CD14-positive monocyte (primary cell): Measurements from ENCODE around the gene SVIL. TPM values are rescaled to one million over a fixed set of nuclear protein-coding genes. Genes with fewer than 3 reads are reported as not detected.

Experiments used
- DNase-seq, 3 donors: peaks; one replicate each; pipeline ENCODE4 v3.0.0-alpha.2; 2011 to 2022
- H2AFZ ChIP-seq: 2 replicates; pipeline ENCODE4 v1.6.0; 2012; ENCODE audit warnings: mild to moderate bottlenecking, low read depth, low read length, inconsistent platforms; ENCODE audit not compliant: insufficient read depth, poor library complexity, severe bottlenecking
- H3K27ac ChIP-seq, 2 donors: 1 replicate in 1 of 2; 2 replicates in 1 of 2; pipeline ENCODE4 v1.5.1; 2012 to 2013; ENCODE audit warnings: low read length in 2 of 2, control low read depth in 1 of 2, inconsistent platforms in 1 of 2, low read depth in 1 of 2, mild to moderate bottlenecking in 1 of 2
- H3K27me3 ChIP-seq, 2 donors: one replicate each; pipeline versions ENCODE4 v1.6.0 to v1.6.1; 2011 to 2013; ENCODE audit warnings: low read length in 2 of 2; ENCODE audit not compliant: control insufficient read depth in 2 of 2, insufficient read depth in 2 of 2
- H3K36me3 ChIP-seq, 2 donors: replicated peaks in 1 of 2; 1 replicate in 1 of 2; 2 replicates in 1 of 2; pipeline versions ENCODE4 v1.5.1 to v1.6.1; 2012 to 2013; ENCODE audit warnings: low read length in 2 of 2, control low read depth in 1 of 2, inconsistent platforms in 1 of 2, mild to moderate bottlenecking in 1 of 2; ENCODE audit not compliant: insufficient read depth in 2 of 2, control insufficient read depth in 1 of 2
- H3K4me1 ChIP-seq, 2 donors: 1 replicate in 1 of 2; 2 replicates in 1 of 2; pipeline versions ENCODE4 v1.5.1 to v1.6.1; 2012 to 2013; ENCODE audit warnings: low read length in 2 of 2, control low read depth in 1 of 2, inconsistent platforms in 1 of 2, mild to moderate bottlenecking in 1 of 2, moderate library complexity in 1 of 2; ENCODE audit not compliant: insufficient read depth in 2 of 2, control insufficient read depth in 1 of 2
- H3K4me2 ChIP-seq: replicated peaks from 2 replicates; pipeline ENCODE3; 2012; ENCODE audit warnings: low read length, moderate library complexity, mild to moderate bottlenecking; ENCODE audit not compliant: poor library complexity, severe bottlenecking; ENCODE audit errors: extremely low read depth
- H3K4me3 ChIP-seq, 3 experiments: fragments of 200-600 bp in 1 of 3; sonication (generic) in 1 of 3; replicated peaks in 1 of 3; 1 replicate in 2 of 3; 2 replicates in 1 of 3; pipeline ENCODE4 v1.5.1; 2011 to 2013; ENCODE audit warnings: low read length in 3 of 3, mild to moderate bottlenecking in 3 of 3, control low read depth in 2 of 3, low read depth in 2 of 3, inconsistent platforms in 1 of 3, moderate library complexity in 1 of 3
- H3K79me2 ChIP-seq: 2 replicates; pipeline ENCODE4 v1.6.0; 2012; ENCODE audit warnings: mild to moderate bottlenecking, control low read depth, inconsistent platforms, low read length, moderate library complexity; ENCODE audit not compliant: insufficient read depth
- H3K9ac ChIP-seq: 2 replicates; pipeline ENCODE4 v1.6.0; 2017; ENCODE audit warnings: low read length, mild to moderate bottlenecking; ENCODE audit not compliant: insufficient read depth, poor library complexity, severe bottlenecking
- H3K9me3 ChIP-seq, 2 donors: replicated peaks in 1 of 2; 1 replicate in 1 of 2; 2 replicates in 1 of 2; pipeline versions ENCODE4 v1.5.1 to v1.6.1; 2012 to 2013; ENCODE audit warnings: low read length in 2 of 2, control low read depth in 1 of 2; ENCODE audit not compliant: control insufficient read depth in 1 of 2, insufficient read depth in 1 of 2
- H4K20me1 ChIP-seq: 2 replicates; pipeline ENCODE4 v1.6.0; 2012; ENCODE audit warnings: mild to moderate bottlenecking, low read length, control low read depth, moderate library complexity; ENCODE audit not compliant: insufficient read depth
- H3K27ac Mint-ChIP-seq, 7 donors: one replicate each; pipeline ENCODE4 v1.8.0; 2020; ENCODE audit warnings: mild to moderate bottlenecking in 7 of 7, mixed read lengths in 7 of 7, moderate library complexity in 6 of 7, inconsistent platforms in 2 of 7
- H3K27me3 Mint-ChIP-seq, 3 donors: one replicate each; pipeline ENCODE4 v1.8.0; 2021 to 2022; ENCODE audit warnings: low read depth in 3 of 3, mild to moderate bottlenecking in 3 of 3, mixed read lengths in 3 of 3, moderate library complexity in 3 of 3, inconsistent platforms in 1 of 3
- H3K36me3 Mint-ChIP-seq, 2 donors: one replicate each; pipeline ENCODE4 v1.8.0; 2020; ENCODE audit warnings: mixed read lengths in 2 of 2, inconsistent platforms in 1 of 2, mild to moderate bottlenecking in 1 of 2
- H3K4me1 Mint-ChIP-seq: one replicate; pipeline ENCODE4 v1.8.0; 2020; ENCODE audit warnings: mild to moderate bottlenecking, mixed read lengths
- H3K4me3 Mint-ChIP-seq, 2 donors: one replicate each; pipeline ENCODE4 v1.8.0; 2020; ENCODE audit warnings: mild to moderate bottlenecking in 2 of 2, mixed read lengths in 2 of 2, moderate library complexity in 1 of 2
- H3K9me3 Mint-ChIP-seq, 7 donors: one replicate each; pipeline ENCODE4 v1.8.0; 2020 to 2022; ENCODE audit warnings: mixed read lengths in 7 of 7, mild to moderate bottlenecking in 6 of 7, moderate library complexity in 6 of 7, inconsistent platforms in 2 of 7
- CTCF ChIP-seq: fragments of 200-600 bp; IDR thresholded peaks from one replicate; pipeline ENCODE4 v1.8.0; 2022; ENCODE audit warnings: antibody characterized with exemption, mild to moderate bottlenecking
- WGBS: methylation state at CpG from one replicate; pipeline ENCODE4 v1.1.5; 2013; ENCODE audit warnings: missing lambda C conversion rate; ENCODE audit not compliant: insufficient coverage; 5-methylcytosine and 5-hydroxymethylcytosine counted together
- intact Hi-C, 2 donors: fragments of 100-400 bp; cut with micrococcal nuclease; formaldehyde crosslinking; loops; one replicate each; pipeline versions ENCODE4 v1.15.0 to v1.15.1; 2023
- polyA plus RNA-seq, 3 donors: library from polyadenylated mRNA; depleted of rRNA in 1 of 3; unstranded in 2 of 3; stranded (reverse) in 1 of 3; fragments of 300-500 nt in 2 of 3; fragments of >200 nt in 1 of 3; fragmentation: Illumina TruSeq in 2 of 3; gene quantifications; 1 replicate in 2 of 3; 2 replicates in 1 of 3; pipeline ENCODE4 v1.2.3, GENCODE V29; 2012 to 2021

Gene SVIL
- polyA plus RNA-seq, 3 donors: 2.1 to 14.3 (median 5.8) TPM

GRCh38 chr10:29658984-29659965, 24.5 kb upstream of the SVIL start:
- Histone ChIP-seq H3K36me3 (peaks cover 15 to 30% of the 10 kb centered on the region in 2 donors), H3K79me2 (peaks cover 39% of the 10 kb centered on the region), H3K4me1 (peaks cover 32 to 36% of the 10 kb centered on the region in 2 donors), H3K27ac (peak overlapping the region; percentile 81 to 92), H3K4me2 (peak overlapping the region; percentile 57), H3K9ac (peak overlapping the region; percentile 61), H4K20me1 (no peaks in the 10 kb centered on the region), H3K4me3 (peak overlapping the region in 2 of 3 experiments; percentile 14 to 38), H3K27me3 (no peaks in the 10 kb centered on the region), H3K9me3 (peaks cover 10 to 12% of the 10 kb centered on the region in 2 donors), H2AFZ (no peak overlapping the region)
- peaks cover 40% of the 10 kb centered on the region for H3K4me1 Mint-ChIP-seq
- no peaks in the 10 kb centered on the region for H3K27me3 Mint-ChIP-seq
- H3K36me3 Mint-ChIP-seq: peaks cover 42 to 46% of the 10 kb centered on the region in 2 donors
- H3K4me3 Mint-ChIP-seq: peak overlapping the region; percentile 17 to 77
- peaks cover 8 to 20% (median 16%) of the 10 kb centered on the region in 7 donors for H3K9me3 Mint-ChIP-seq
- peak; percentile 97 to 100 (median 100) for DNase-seq
- peak overlapping the region; percentile 94 to 99 (median 97) for H3K27ac Mint-ChIP-seq
- peak; percentile 58 for TF ChIP-seq CTCF
- WGBS: 37% methylated on average over 6 of the region's 10 CpGs
- intact Hi-C loops: loop anchor here in 1 of 2 donors (1.0 to 5.0 kb wide), 3 partner anchors 33 to 144 kb away; no protein-coding TSS in a partner anchor

- peaks cover 32 to 36% of the 10 kb centered on the region in 2 donors for H3K4me1 ChIP-seq
- Mint-ChIP-seq H3K36me3 (peaks cover 43 to 47% of the 10 kb centered on the region in 2 donors), H3K27ac (peak overlapping the region in 5 of 7 donors; percentile 2 to 99 (median 98)), H3K27me3 (no peaks in the 10 kb centered on the region), H3K4me3 (no peak overlapping the region), H3K4me1 (peaks cover 40% of the 10 kb centered on the region), H3K9me3 (peaks cover 8 to 20% (median 16%) of the 10 kb centered on the region in 7 donors)
- H3K79me2 ChIP-seq: peaks cover 34% of the 10 kb centered on the region
- WGBS: 96% methylated on average over 4 of the region's 9 CpGs
- no peak for TF ChIP-seq CTCF
- no peaks in the 10 kb centered on the region for H3K27me3 ChIP-seq
- intact Hi-C loops: loop anchor here in 1 of 2 donors (2.0 to 5.0 kb wide), 2 partner anchors 35 to 145 kb away; no protein-coding TSS in a partner anchor
- H3K9me3 ChIP-seq: peaks cover 10 to 12% of the 10 kb centered on the region in 2 donors
- H3K4me2 ChIP-seq: no peak overlapping the region
- peaks cover 15 to 30% of the 10 kb centered on the region in 2 donors for H3K36me3 ChIP-seq
- H3K27ac ChIP-seq: peak overlapping the region in 1 of 2 donors; percentile 92
- no peak for DNase-seq
- no peak overlapping the region for H3K9ac ChIP-seq
- H2AFZ ChIP-seq: no peak overlapping the region
- no peaks in the 10 kb centered on the region for H4K20me1 ChIP-seq
- H3K4me3 ChIP-seq: no peak overlapping the region
These were observed 23.0 kb upstream of the SVIL start for GRCh38 chr10:29657719-29658274.
